PC-3 (cell line): Measurements from ENCODE around the gene PANK4.

Source experiments
- EZH2 ChIP-seq: fragments of 300-600 bp; sonication (generic); IDR thresholded peaks from one replicate; pipeline ENCODE4 v1.6.1; 2017; ENCODE audit warnings: antibody characterized with exemption, mild to moderate bottlenecking, low read length; ENCODE audit not compliant: unreplicated experiment
- TF ChIP-seq, protein P1 (sequence below): fragments of 300-600 bp; sonication (generic); conservative IDR thresholded peaks from 2 replicates; pipeline ENCODE4 v1.5.1; 2017; ENCODE audit warnings: antibody characterized with exemption, low read depth, mild to moderate bottlenecking, low read length

DNA sequence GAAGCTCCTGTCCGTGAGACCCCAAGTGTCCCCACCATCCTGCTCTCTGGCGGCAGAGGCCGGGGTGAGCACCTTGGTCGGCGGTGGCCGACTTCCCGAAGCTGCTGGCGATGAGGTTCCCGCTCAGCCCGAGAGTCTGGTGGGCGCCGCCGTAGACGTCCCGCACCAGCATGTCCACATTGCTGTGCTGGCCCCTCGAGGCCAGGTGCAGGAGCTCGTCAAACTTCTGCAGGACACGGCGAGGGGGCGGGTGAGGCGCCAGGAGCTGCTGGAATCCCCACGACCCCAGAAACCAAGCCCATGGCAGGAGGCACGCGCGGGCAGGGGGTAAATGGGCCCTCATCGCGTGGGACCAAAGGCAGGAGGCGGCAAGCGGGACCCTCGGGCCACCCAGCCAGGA is 6.7 kb downstream of the PANK4 start:
- TF ChIP-seq, protein P1, sequence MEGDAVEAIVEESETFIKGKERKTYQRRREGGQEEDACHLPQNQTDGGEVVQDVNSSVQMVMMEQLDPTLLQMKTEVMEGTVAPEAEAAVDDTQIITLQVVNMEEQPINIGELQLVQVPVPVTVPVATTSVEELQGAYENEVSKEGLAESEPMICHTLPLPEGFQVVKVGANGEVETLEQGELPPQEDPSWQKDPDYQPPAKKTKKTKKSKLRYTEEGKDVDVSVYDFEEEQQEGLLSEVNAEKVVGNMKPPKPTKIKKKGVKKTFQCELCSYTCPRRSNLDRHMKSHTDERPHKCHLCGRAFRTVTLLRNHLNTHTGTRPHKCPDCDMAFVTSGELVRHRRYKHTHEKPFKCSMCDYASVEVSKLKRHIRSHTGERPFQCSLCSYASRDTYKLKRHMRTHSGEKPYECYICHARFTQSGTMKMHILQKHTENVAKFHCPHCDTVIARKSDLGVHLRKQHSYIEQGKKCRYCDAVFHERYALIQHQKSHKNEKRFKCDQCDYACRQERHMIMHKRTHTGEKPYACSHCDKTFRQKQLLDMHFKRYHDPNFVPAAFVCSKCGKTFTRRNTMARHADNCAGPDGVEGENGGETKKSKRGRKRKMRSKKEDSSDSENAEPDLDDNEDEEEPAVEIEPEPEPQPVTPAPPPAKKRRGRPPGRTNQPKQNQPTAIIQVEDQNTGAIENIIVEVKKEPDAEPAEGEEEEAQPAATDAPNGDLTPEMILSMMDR: no peak
- TF ChIP-seq EZH2: no peak
